ENCODE data around the gene TLR9. TPM values are rescaled to one million over a fixed set of nuclear protein-coding genes. Genes with fewer than 3 reads are reported as not detected.

TLR9 gene
- polyA plus RNA-seq, 1 experiment, result 0.07 TPM

GRCh38 chr3:52200981-52201679 lies 24.3 kb downstream of the TLR9 start:
- Histone ChIP-seq H3K36me3 (ENCODE audit: control insufficient read depth, insufficient read depth, low read length) (peaks cover 15% of the 10 kb centered on the region), H3K4me3 (ENCODE audit: low read depth, low read length) (no peak overlapping the region), H3K27me3 (ENCODE audit: control insufficient read depth, insufficient read depth, low read length) (no peaks in the 10 kb centered on the region)
- ChIA-PET POLR2A (interaction anchor here (0.6 kb wide), 1 partner anchor 79 kb away, joined by 3 read pairs; no protein-coding TSS in a partner anchor), CTCF (interaction anchor here (0.6 to 2.8 kb wide), 8 partner anchors 13 to 1537 kb away, joined by 3 to 15 read pairs (median 3); partner anchors contain the start of gene TWF2)
- no peak for DNase-seq (ENCODE audit: low read depth)
- no peak for TF ChIP-seq CTCF (IDR thresholded peaks at IDR 0.05; ENCODE audit: insufficient read depth, low read depth, low read length)

DNA sequence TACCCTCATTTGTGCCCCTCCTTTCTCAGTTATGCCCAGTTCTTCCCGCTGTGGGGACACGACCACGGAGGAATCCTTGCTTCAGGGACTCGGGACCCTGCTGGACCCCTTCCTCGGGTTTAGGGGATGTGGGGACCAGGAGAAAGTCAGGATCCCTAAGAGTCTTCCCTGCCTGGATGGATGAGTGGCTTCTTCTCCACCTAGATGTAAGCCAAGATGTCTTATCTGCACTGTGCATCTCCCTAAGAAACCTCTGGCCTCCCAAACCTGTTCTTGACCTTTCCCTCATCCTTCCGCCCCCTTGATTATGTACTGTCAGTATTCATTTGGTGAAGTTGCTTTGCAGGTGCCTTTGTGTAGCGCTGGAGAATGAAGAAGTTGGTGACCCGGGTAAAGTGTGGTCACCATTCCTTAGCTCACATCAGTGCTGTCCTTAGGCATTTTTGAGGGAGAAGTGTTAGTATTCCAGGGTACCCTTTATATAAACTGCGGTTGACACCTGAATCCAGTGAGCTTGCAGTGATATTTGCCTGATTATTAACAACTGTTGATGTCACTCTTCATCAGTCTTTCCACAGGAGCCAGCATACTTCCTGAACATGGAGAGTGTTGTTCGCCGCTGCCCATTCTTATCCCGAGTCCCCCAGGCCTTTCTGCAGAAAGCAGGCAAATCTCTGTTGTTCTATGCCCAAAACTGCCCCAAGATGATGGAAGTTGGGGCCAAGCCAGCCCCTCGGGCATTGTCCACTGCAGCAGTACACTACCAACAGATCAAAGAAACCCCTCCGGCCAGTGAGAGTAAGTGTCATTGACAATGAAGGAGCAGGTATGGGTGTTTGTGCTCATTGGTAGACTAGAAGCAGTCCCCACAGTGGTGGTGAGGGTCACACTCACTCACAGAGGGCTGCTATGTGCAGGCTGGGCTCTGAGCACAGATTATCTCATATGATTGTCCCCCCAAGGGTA lies 26.5 kb downstream of the TLR9 start:
- no peaks in the 10 kb centered on the region for H3K27me3 ChIP-seq (ENCODE audit: control insufficient read depth, insufficient read depth, low read length)
- no peak for TF ChIP-seq CTCF (IDR thresholded peaks at IDR 0.05; ENCODE audit: insufficient read depth, low read depth, low read length)
- POLR2A ChIA-PET, result no interaction called here
- peaks cover 12% of the 10 kb centered on the region for H3K36me3 ChIP-seq (ENCODE audit: control insufficient read depth, insufficient read depth, low read length)
- peak overlapping the region; percentile 95 for H3K4me3 ChIP-seq (ENCODE audit: low read depth, low read length)
- DNase-seq (ENCODE audit: low read depth), result no peak
- CTCF ChIA-PET, result interaction anchor here (1.0 kb wide), 1 partner anchor 144 kb away, joined by 3 read pairs; no protein-coding TSS in a partner anchor

- Histone ChIP-seq H3K4me3 (ENCODE audit: low read depth, low read length) (peak within 1 kb of the TSS; percentile 95), H3K27me3 (ENCODE audit: control insufficient read depth, insufficient read depth, low read length) (no peaks in the 10 kb centered on the region), H3K36me3 (ENCODE audit: control insufficient read depth, insufficient read depth, low read length) (peaks cover 10% of the 10 kb centered on the region)
- TF ChIP-seq CTCF (IDR thresholded peaks at IDR 0.05; ENCODE audit: insufficient read depth, low read depth, low read length), result 0 out of 2 replicates have a peak, but pooled peaks have one; percentile 17
- DNase-seq (ENCODE audit: low read depth), result peak; percentile 47
- ChIA-PET POLR2A (no interaction called here), CTCF (interaction anchor here (1.0 to 1.9 kb wide), 4 partner anchors 9 to 41 kb away, joined by 4 to 7 read pairs (median 4); partner anchors contain the start of gene TWF2)
These were observed 27.4 kb downstream of the TLR9 start, which contains the start of gene ALAS1 for GRCh38 chr3:52197842-52198625. TSS of gene ALAS1 (plus strand) at chr3:52198160. CDS start at chr3:52199242, 1,082 bp downstream.

GRCh38 chr3:52197499-52197841 lies 28.0 kb downstream of the TLR9 start:
- POLR2A ChIA-PET, result interaction anchor here (0.6 kb wide), 1 partner anchor 92 kb away, joined by 3 read pairs; no protein-coding TSS in a partner anchor
- Histone ChIP-seq H3K4me3 (ENCODE audit: low read depth, low read length) (peak overlapping the region; percentile 95), H3K36me3 (ENCODE audit: control insufficient read depth, insufficient read depth, low read length) (peaks cover 6% of the 10 kb centered on the region), H3K27me3 (ENCODE audit: control insufficient read depth, insufficient read depth, low read length) (no peaks in the 10 kb centered on the region)
- CTCF ChIA-PET, result interaction anchor here (1.0 to 1.9 kb wide), 6 partner anchors 10 to 81 kb away, joined by 3 to 7 read pairs (median 4); partner anchors contain the start of genes POC1A, TWF2 and WDR82
- DNase-seq (ENCODE audit: low read depth), result no peak
- TF ChIP-seq CTCF (IDR thresholded peaks at IDR 0.05; ENCODE audit: insufficient read depth, low read depth, low read length), result no peak
